HepG2 (cell line): ENCODE data around the gene CKAP5. TPM values are rescaled to one million over a fixed set of nuclear protein-coding genes. Genes with fewer than 3 reads are reported as not detected.

Source experiments
- ATAC-seq: fragments of 200-7000 bp; cut with Tn5 transposase; 3 replicates; pipeline ENCODE4 v1.9.1; 2020; ENCODE audit warnings: mild to moderate bottlenecking, moderate library complexity
- BruUV-seq: library from RNA; stranded (reverse); fragments of 400-500 nt; replicated peaks from 2 replicates; lab custom pipeline; 2021; lab: Mats Ljungman, UMichigan
- CTCF ChIA-PET: fragments of 300-600 bp; formaldehyde crosslinking; extraction: SDS; loops from one replicate; lab custom pipeline; 2021; ENCODE audit warnings: low total read pairs, inconsistent platforms, low intra/inter-chr PET ratio; lab: Yijun Ruan, JAX
- POLR2A ChIA-PET: fragments of 350-600 bp; sonication (Branson Sonifier 250); formaldehyde crosslinking; loops from one replicate; lab custom pipeline; 2020; ENCODE audit warnings: antibody characterized with exemption, inconsistent platforms; lab: Yijun Ruan, JAX
- DNase-seq: peaks from one replicate; pipeline ENCODE4 v3.0.0-alpha.2; 2015; ENCODE audit warnings: low spot score
- FAIRE-seq: peaks from 3 replicates; lab custom pipeline; 2011; peaks lifted over from hg19 to GRCh38; lab: Jason Lieb, UNC
- H2AFZ ChIP-seq: one replicate; pipeline ENCODE4 v1.6.1; 2011; ENCODE audit warnings: low read length, inconsistent platforms
- H3K27ac ChIP-seq: fragments of 300-600 bp; 3 replicates; pipeline ENCODE4 v1.8.0; 2011; ENCODE audit warnings: mixed run types, mild to moderate bottlenecking, mixed read lengths, low read length, inconsistent platforms; ENCODE audit not compliant: insufficient read depth; ENCODE audit errors: extremely low read length
- H3K27me3 ChIP-seq, 2 experiments: fragments of 200-600 bp in 1 of 2; 2 replicates in 1 of 2; 3 replicates in 1 of 2; pipeline versions ENCODE4 v1.6.0 to v1.8.0; 2011; ENCODE audit warnings: low read length in 2 of 2, mild to moderate bottlenecking in 2 of 2, moderate library complexity in 2 of 2, inconsistent platforms in 1 of 2; ENCODE audit not compliant: insufficient read depth in 2 of 2, control insufficient read depth in 1 of 2
- H3K36me3 ChIP-seq, 2 experiments: fragments of 200-600 bp in 1 of 2; replicated peaks in 1 of 2; 2 replicates in 1 of 2; 3 replicates in 1 of 2; pipeline versions ENCODE4 v1.5.1 to v1.8.0; 2011; ENCODE audit warnings: low read length in 2 of 2, inconsistent platforms in 1 of 2; ENCODE audit not compliant: insufficient read depth in 2 of 2, control insufficient read depth in 1 of 2
- H3K4me1 ChIP-seq: 2 replicates; pipeline ENCODE4 v1.5.1; 2012; ENCODE audit warnings: low read length, inconsistent platforms; ENCODE audit not compliant: insufficient read depth
- H3K4me2 ChIP-seq: 2 replicates; pipeline ENCODE4 v1.6.0; 2011; ENCODE audit warnings: low read depth, low read length, inconsistent platforms
- H3K4me3 ChIP-seq, 3 experiments: fragments of 200-600 bp in 1 of 3; sonication (generic), shearing (Covaris generic) in 1 of 3; replicated peaks in 1 of 3; 2 replicates each; pipeline ENCODE4 v1.5.1; 2011 to 2016; ENCODE audit warnings: low read length in 3 of 3, inconsistent platforms in 2 of 3, low read depth in 2 of 3, mild to moderate bottlenecking in 2 of 3, control low read depth in 1 of 3, mixed read lengths in 1 of 3; ENCODE audit not compliant: insufficient read depth in 1 of 3
- H3K79me2 ChIP-seq: one replicate; pipeline ENCODE4 v1.6.1; 2011; ENCODE audit warnings: low read length, inconsistent platforms; ENCODE audit not compliant: insufficient read depth
- H3K9ac ChIP-seq: 2 replicates; pipeline ENCODE4 v1.6.0; 2011; ENCODE audit warnings: mild to moderate bottlenecking, low read depth, low read length, inconsistent platforms; ENCODE audit not compliant: insufficient read depth
- H3K9me3 ChIP-seq: 2 replicates; pipeline ENCODE4 v1.5.1; 2012; ENCODE audit warnings: mild to moderate bottlenecking, low read length
- H4K20me1 ChIP-seq: 2 replicates; pipeline ENCODE4 v1.6.0; 2011; ENCODE audit warnings: inconsistent platforms, mild to moderate bottlenecking, low read length, moderate library complexity; ENCODE audit not compliant: insufficient read depth
- KDM2A ChIP-seq: sonication (generic); formaldehyde crosslinking; IDR thresholded peaks from 2 replicates; pipeline ENCODE4 v1.4.0; 2020; ENCODE audit warnings: low read depth, missing genetic modification reagents, borderline replicate concordance
- PPARG ChIP-seq: conservative IDR thresholded peaks from 2 replicates; pipeline ENCODE4 v1.6.1; 2016; ENCODE audit warnings: missing biosample characterization, missing genetic modification reagents
- RXRA ChIP-seq: sonication (generic); formaldehyde crosslinking; IDR thresholded peaks from 2 replicates; pipeline ENCODE4 v1.5.1; 2020; ENCODE audit warnings: missing genetic modification reagents
- RXRB ChIP-seq: IDR thresholded peaks from 2 replicates; pipeline ENCODE4 v1.6.1; 2016; ENCODE audit warnings: borderline replicate concordance, missing genetic modification reagents, missing compliant biosample characterization
- ZFP1 ChIP-seq: IDR thresholded peaks from 2 replicates; pipeline ENCODE4 v1.6.1; 2016
- WGBS: methylation state at CpG from one replicate; pipeline ENCODE4 v1.1.6; 2017; ENCODE audit warnings: low lambda C conversion rate; 5-methylcytosine and 5-hydroxymethylcytosine counted together
- in situ Hi-C: cut with HindIII; loops from 2 replicates; pipeline ENCODE4 v1.10.0; 2017; ENCODE audit warnings: low pct_unique_long_range_greater_than_20kb; ENCODE audit not compliant: extremely low pct_ligation_motif_present
- intact Hi-C: fragments of 100-400 bp; cut with micrococcal nuclease; formaldehyde crosslinking; loops from one replicate; pipeline ENCODE4 v1.10.0; 2022; ENCODE audit not compliant: unreplicated experiment
- polyA plus RNA-seq, 8 experiments: library from polyadenylated mRNA; depleted of rRNA in 3 of 8; stranded (reverse) in 7 of 8; unstranded in 1 of 8; fragments of >200 nt; fragmentation: Illumina TruSeq in 4 of 8; extraction: Trizol in 4 of 8; gene quantifications; 2 replicates each; pipeline versions ENCODE4 v1.2.1 to v1.2.3, GENCODE V29; 2011 to 2016; ENCODE audit warnings: low read depth in 4 of 8, missing spikeins in 1 of 8, mixed read lengths in 1 of 8; ENCODE audit not compliant: insufficient read depth in 1 of 8
- total RNA-seq, 5 experiments: library from RNA; depleted of rRNA; stranded (reverse); fragments of >200 nt; fragmentation: Illumina TruSeq; extraction: Trizol; gene quantifications; 2 replicates each; pipeline ENCODE4 v1.2.3, GENCODE V29; 2016; ENCODE audit warnings: low read depth in 1 of 5
- TF ChIP-seq, protein P1 (sequence below): IDR thresholded peaks from 2 replicates; pipeline ENCODE4 v1.6.1; 2016; ENCODE audit warnings: mild to moderate bottlenecking, missing biosample characterization, missing genetic modification reagents
- TF ChIP-seq, protein P2 (sequence below): IDR thresholded peaks from 2 replicates; pipeline ENCODE4 v1.6.1; 2016; ENCODE audit warnings: mild to moderate bottlenecking
- TF ChIP-seq, protein P3 (sequence below): sonication (generic); formaldehyde crosslinking; IDR thresholded peaks from 2 replicates; pipeline ENCODE4 v1.4.0; 2020; ENCODE audit warnings: mild to moderate bottlenecking, missing genetic modification reagents, borderline replicate concordance
- TF ChIP-seq, protein P4 (sequence below), 2 experiments: IDR thresholded peaks; 2 replicates each; pipeline ENCODE4 v1.6.1; 2011 to 2012; ENCODE audit warnings: low read length in 2 of 2, borderline replicate concordance in 1 of 2, low read depth in 1 of 2, mild to moderate bottlenecking in 1 of 2, moderate library complexity in 1 of 2

The CKAP5 gene
- total and polyA plus RNA-seq, 2 of the 13 experiments (the other 11 are each of a cell fraction or from before 2014, with no cell fraction given) = 79.2 to 103 TPM

DNA sequence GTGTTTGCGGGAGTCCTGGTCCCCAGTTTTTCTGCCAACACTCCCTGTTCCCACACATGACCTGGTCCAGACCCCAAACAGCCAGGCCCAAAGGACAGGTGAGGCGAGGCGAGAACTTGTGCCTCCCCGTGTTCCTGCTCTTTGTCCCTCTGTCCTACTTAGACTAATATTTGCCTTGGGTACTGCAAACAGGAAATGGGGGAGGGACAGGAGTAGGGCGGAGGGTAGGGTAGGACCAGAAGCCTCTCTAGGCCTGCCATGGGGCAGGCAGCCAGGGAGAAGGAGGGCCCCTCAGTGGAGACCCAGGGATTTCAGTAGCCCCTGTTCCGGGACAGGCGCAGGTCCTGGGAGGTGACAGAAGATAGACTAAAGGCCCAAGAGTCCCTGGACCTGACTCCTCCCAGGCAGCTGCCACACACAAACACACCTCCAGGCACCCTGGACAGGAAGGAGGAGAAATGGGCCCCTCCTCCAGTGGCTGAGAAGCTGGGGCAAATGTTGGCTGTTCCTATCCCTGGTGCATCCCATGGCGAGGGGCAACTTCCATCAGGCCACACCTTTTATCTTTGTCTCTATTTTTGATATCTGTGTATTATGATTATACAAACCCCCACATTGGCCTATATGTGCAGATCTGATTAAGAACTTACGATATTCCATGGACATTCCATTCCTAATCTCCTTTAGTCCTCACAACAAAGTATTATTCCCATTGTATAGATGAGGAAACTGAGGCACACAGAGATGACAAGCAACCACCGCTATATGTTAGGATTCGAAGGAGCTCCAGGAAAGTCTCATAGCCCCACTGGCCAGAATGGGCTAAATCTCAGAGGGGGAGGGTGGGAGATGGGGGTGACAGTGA lies 127.7 kb downstream of the CKAP5 start:
- in situ Hi-C loops (no loop called here), intact Hi-C loops (loop anchor here (1.0 to 5.0 kb wide), 3 partner anchors 18 to 719 kb away; partner anchors contain the start of gene ARHGAP1)
- Histone ChIP-seq H3K79me2 (peaks cover 42% of the 10 kb centered on the region), H4K20me1 (peaks cover 9% of the 10 kb centered on the region; the same call in 1 of the 2 replicates), H3K27ac (peak overlapping the region; percentile 92), H3K4me1 (peaks cover 87% of the 10 kb centered on the region), H3K4me3 (peak overlapping the region in 2 of 3 experiments; percentile 3 to 92; a peak in 4 of 6 replicates), H3K4me2 (peak overlapping the region; percentile 94), H3K36me3 (peaks cover 3 to 8% of the 10 kb centered on the region in 2 experiments), H3K9ac (peak overlapping the region; percentile 43; the same call in 1 of the 2 replicates), H3K9me3 (no peaks in the 10 kb centered on the region), H2AFZ (no peak overlapping the region), H3K27me3 (no peaks in the 10 kb centered on the region; a peak in 1 of 5 replicates)
- FAIRE-seq (peak; percentile 97), ATAC-seq (peak; percentile 92), DNase-seq (peak; percentile 98)
- 5% methylated on average over 9 of the region's 11 CpGs for WGBS
- POLR2A ChIA-PET = interaction anchor here (0.8 to 12.3 kb wide), 16 partner anchors 9 to 164 kb away, joined by 3 to 272 read pairs (median 12); partner anchors contain the start of genes ARHGAP1, ATG13 and ZNF408
- CTCF ChIA-PET = no interaction called here
- TSS peak; percentile 49 for BruUV-seq
- TF ChIP-seq RXRA (CRISPR knock-in tag) = peak; percentile 98
- 0 out of 2 replicates have a peak, but pooled peaks have one; percentile 80 for TF ChIP-seq ZFP1 (CRISPR knock-in tag)
- TF ChIP-seq KDM2A (CRISPR knock-in tag) = peak; percentile 42; the same call in 1 of the 2 replicates
- TF ChIP-seq, protein P1, sequence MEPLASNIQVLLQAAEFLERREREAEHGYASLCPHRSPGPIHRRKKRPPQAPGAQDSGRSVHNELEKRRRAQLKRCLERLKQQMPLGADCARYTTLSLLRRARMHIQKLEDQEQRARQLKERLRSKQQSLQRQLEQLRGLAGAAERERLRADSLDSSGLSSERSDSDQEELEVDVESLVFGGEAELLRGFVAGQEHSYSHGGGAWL (CRISPR knock-in tag) = 0 out of 2 replicates have a peak, but pooled peaks have one; percentile 24
- peak; percentile 98 for TF ChIP-seq RXRB (CRISPR knock-in tag)
- TF ChIP-seq, protein P2, sequence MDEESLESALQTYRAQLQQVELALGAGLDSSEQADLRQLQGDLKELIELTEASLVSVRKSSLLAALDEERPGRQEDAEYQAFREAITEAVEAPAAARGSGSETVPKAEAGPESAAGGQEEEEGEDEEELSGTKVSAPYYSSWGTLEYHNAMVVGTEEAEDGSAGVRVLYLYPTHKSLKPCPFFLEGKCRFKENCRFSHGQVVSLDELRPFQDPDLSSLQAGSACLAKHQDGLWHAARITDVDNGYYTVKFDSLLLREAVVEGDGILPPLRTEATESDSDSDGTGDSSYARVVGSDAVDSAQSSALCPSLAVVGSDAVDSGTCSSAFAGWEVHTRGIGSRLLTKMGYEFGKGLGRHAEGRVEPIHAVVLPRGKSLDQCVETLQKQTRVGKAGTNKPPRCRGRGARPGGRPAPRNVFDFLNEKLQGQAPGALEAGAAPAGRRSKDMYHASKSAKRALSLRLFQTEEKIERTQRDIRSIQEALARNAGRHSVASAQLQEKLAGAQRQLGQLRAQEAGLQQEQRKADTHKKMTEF = peak; percentile 73
- TF ChIP-seq, protein P3, sequence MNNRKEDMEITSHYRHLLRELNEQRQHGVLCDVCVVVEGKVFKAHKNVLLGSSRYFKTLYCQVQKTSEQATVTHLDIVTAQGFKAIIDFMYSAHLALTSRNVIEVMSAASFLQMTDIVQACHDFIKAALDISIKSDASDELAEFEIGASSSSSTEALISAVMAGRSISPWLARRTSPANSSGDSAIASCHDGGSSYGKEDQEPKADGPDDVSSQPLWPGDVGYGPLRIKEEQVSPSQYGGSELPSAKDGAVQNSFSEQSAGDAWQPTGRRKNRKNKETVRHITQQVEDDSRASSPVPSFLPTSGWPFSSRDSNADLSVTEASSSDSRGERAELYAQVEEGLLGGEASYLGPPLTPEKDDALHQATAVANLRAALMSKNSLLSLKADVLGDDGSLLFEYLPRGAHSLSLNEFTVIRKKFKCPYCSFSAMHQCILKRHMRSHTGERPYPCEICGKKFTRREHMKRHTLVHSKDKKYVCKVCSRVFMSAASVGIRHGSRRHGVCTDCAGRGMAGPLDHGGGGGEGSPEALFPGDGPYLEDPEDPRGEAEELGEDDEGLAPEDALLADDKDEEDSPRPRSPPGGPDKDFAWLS (CRISPR knock-in tag) = no peak
- TF ChIP-seq, protein P4, sequence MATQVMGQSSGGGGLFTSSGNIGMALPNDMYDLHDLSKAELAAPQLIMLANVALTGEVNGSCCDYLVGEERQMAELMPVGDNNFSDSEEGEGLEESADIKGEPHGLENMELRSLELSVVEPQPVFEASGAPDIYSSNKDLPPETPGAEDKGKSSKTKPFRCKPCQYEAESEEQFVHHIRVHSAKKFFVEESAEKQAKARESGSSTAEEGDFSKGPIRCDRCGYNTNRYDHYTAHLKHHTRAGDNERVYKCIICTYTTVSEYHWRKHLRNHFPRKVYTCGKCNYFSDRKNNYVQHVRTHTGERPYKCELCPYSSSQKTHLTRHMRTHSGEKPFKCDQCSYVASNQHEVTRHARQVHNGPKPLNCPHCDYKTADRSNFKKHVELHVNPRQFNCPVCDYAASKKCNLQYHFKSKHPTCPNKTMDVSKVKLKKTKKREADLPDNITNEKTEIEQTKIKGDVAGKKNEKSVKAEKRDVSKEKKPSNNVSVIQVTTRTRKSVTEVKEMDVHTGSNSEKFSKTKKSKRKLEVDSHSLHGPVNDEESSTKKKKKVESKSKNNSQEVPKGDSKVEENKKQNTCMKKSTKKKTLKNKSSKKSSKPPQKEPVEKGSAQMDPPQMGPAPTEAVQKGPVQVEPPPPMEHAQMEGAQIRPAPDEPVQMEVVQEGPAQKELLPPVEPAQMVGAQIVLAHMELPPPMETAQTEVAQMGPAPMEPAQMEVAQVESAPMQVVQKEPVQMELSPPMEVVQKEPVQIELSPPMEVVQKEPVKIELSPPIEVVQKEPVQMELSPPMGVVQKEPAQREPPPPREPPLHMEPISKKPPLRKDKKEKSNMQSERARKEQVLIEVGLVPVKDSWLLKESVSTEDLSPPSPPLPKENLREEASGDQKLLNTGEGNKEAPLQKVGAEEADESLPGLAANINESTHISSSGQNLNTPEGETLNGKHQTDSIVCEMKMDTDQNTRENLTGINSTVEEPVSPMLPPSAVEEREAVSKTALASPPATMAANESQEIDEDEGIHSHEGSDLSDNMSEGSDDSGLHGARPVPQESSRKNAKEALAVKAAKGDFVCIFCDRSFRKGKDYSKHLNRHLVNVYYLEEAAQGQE (IDR thresholded peaks at IDR 0.05; ENCODE audit: borderline replicate concordance in 1 of 2, low read depth in 1 of 2, low read length in 2 of 2) = 0 out of 4 replicates have a peak, but pooled peaks of 1 of the 2 experiments have one; percentile 53
- peak; percentile 98 for TF ChIP-seq PPARG (CRISPR knock-in tag)
